Endothelial cell of umbilical vein (primary cell): ENCODE data around the gene HHATL. TPM values are rescaled to one million over a fixed set of nuclear protein-coding genes. Genes with fewer than 3 reads are reported as not detected.

Experiments used
- BruUV-seq: library from RNA; stranded (reverse); fragments of 400-500 nt; replicated peaks from 2 replicates; lab custom pipeline; 2021; lab: Mats Ljungman, UMichigan
- CTCF ChIA-PET: fragments of 300-600, 350-600 bp; sonication (Branson Sonifier 250); formaldehyde crosslinking; loops from one replicate; lab custom pipeline; 2021; ENCODE audit warnings: antibody characterized with exemption, inconsistent platforms; lab: Charles Lee
- POLR2A ChIA-PET: fragments of 300-600, 350-600 bp; sonication (Branson Sonifier 250); formaldehyde crosslinking; loops from one replicate; lab custom pipeline; 2021; ENCODE audit warnings: antibody characterized with exemption, inconsistent platforms; lab: Charles Lee
- DNase-seq: peaks from one replicate; pipeline ENCODE4 v3.0.0-alpha.2; 2011; ENCODE audit warnings: low read depth, low spot score
- FAIRE-seq: peaks from 2 replicates; lab custom pipeline; 2011; peaks lifted over from hg19 to GRCh38; lab: Jason Lieb, UNC
- H2AFZ ChIP-seq: 2 replicates; pipeline ENCODE4 v1.6.0; 2012; ENCODE audit warnings: low read depth, low read length, control low read depth, inconsistent platforms
- H3K27ac ChIP-seq: 2 replicates; pipeline ENCODE4 v1.5.1; 2011; ENCODE audit warnings: low read depth, mild to moderate bottlenecking, control low read depth, low read length, moderate library complexity; ENCODE audit not compliant: insufficient read depth
- H3K27me3 ChIP-seq, 2 experiments: 2 replicates each; pipeline versions ENCODE4 v1.6.0 to v1.6.1; 2011; ENCODE audit warnings: low read length in 2 of 2, mixed read lengths in 1 of 2; ENCODE audit not compliant: control insufficient read depth in 2 of 2, insufficient read depth in 2 of 2
- H3K36me3 ChIP-seq, 2 experiments: 2 replicates in 1 of 2; 3 replicates in 1 of 2; pipeline ENCODE4 v1.5.1; 2011; ENCODE audit warnings: low read length in 2 of 2, mild to moderate bottlenecking in 1 of 2, moderate library complexity in 1 of 2; ENCODE audit not compliant: control insufficient read depth in 2 of 2, insufficient read depth in 2 of 2; ENCODE audit errors: extremely low read depth in 1 of 2
- H3K4me1 ChIP-seq: 3 replicates; pipeline ENCODE4 v1.5.1; 2011; ENCODE audit warnings: mild to moderate bottlenecking, low read length; ENCODE audit not compliant: control insufficient read depth, insufficient read depth; ENCODE audit errors: extremely low read depth
- H3K4me2 ChIP-seq: 2 replicates; pipeline ENCODE4 v1.6.1; 2011; ENCODE audit warnings: low read length, control low read depth, mixed read lengths; ENCODE audit not compliant: insufficient read depth
- H3K4me3 ChIP-seq, 3 experiments: fragments of 200-600 bp in 1 of 3; sonication (generic), shearing (Covaris generic) in 1 of 3; replicated peaks in 1 of 3; 2 replicates each; pipeline ENCODE4 v1.5.1; 2011 to 2016; ENCODE audit warnings: control low read depth in 3 of 3, low read length in 3 of 3, mild to moderate bottlenecking in 2 of 3, inconsistent platforms in 1 of 3, low read depth in 1 of 3, moderate library complexity in 1 of 3; ENCODE audit not compliant: insufficient read depth in 1 of 3
- H3K79me2 ChIP-seq: 2 replicates; pipeline ENCODE4 v1.6.0; 2012; ENCODE audit warnings: low read length, inconsistent platforms; ENCODE audit not compliant: control insufficient read depth, insufficient read depth
- H3K9ac ChIP-seq: replicated peaks from 2 replicates; pipeline ENCODE3; 2011; ENCODE audit warnings: low read length, control low read depth; ENCODE audit not compliant: insufficient read depth; ENCODE audit errors: extremely low read depth
- H3K9me1 ChIP-seq: replicated peaks from 3 replicates; pipeline ENCODE4 v1.6.0; 2011; ENCODE audit warnings: mild to moderate bottlenecking, low read length; ENCODE audit not compliant: control insufficient read depth, insufficient read depth; ENCODE audit errors: extremely low read depth
- H3K9me3 ChIP-seq: replicated peaks from 2 replicates; pipeline ENCODE4 v1.5.1; 2012; ENCODE audit warnings: low read length, inconsistent platforms; ENCODE audit not compliant: control insufficient read depth, insufficient read depth
- H4K20me1 ChIP-seq: replicated peaks from 2 replicates; pipeline ENCODE3; 2011; ENCODE audit warnings: mild to moderate bottlenecking, low read length; ENCODE audit not compliant: control insufficient read depth, insufficient read depth; ENCODE audit errors: extremely low read depth
- EZH2 ChIP-seq: IDR thresholded peaks from 2 replicates; pipeline ENCODE4 v1.6.1; 2012; ENCODE audit warnings: borderline replicate concordance, low read depth, mild to moderate bottlenecking, moderate library complexity, low read length, inconsistent platforms; ENCODE audit not compliant: severe bottlenecking
- FOS ChIP-seq: IDR thresholded peaks from 2 replicates; pipeline ENCODE4 v1.6.1; 2011; ENCODE audit warnings: mild to moderate bottlenecking, low read length, moderate library complexity, borderline replicate concordance; ENCODE audit not compliant: insufficient read depth
- GATA2 ChIP-seq: IDR thresholded peaks from 2 replicates; pipeline ENCODE4 v1.7.0; 2011; ENCODE audit warnings: low read depth, mild to moderate bottlenecking, moderate library complexity, mixed read lengths, low read length; ENCODE audit not compliant: insufficient read length, insufficient read depth
- JUN ChIP-seq: IDR thresholded peaks from 2 replicates; pipeline ENCODE4 v1.6.1; 2011; ENCODE audit warnings: borderline replicate concordance, low read depth; ENCODE audit not compliant: insufficient read length, insufficient read depth
- MYC ChIP-seq: IDR thresholded peaks from one replicate; pipeline ENCODE4 v1.6.1; 2011; ENCODE audit warnings: mild to moderate bottlenecking, low read depth, low read length
- POLR2A ChIP-seq: IDR thresholded peaks from 2 replicates; pipeline ENCODE4 v1.6.1; 2012; ENCODE audit warnings: low read depth, mild to moderate bottlenecking, control low read depth, low read length
- POLR2AphosphoS5 ChIP-seq: IDR thresholded peaks from 2 replicates; pipeline ENCODE4 v1.6.1; 2012; ENCODE audit warnings: low read depth, mild to moderate bottlenecking, control low read depth, low read length, moderate library complexity; ENCODE audit not compliant: insufficient read depth
- dilution Hi-C: fragments of 300-500 bp; cut with MboI; formaldehyde crosslinking; loops from one replicate; pipeline ENCODE4 v1.15.0; 2019; ENCODE audit warnings: low sequenced_read_pairs; ENCODE audit not compliant: extremely low pct_ligation_motif_present
- intact Hi-C: fragments of 100-400 bp; cut with micrococcal nuclease; formaldehyde crosslinking; loops from one replicate; pipeline ENCODE4 v1.10.0; 2022
- polyA plus RNA-seq, 4 experiments: library from polyadenylated mRNA; depleted of rRNA in 3 of 4; stranded (reverse) in 3 of 4; unstranded in 1 of 4; fragments of >200 nt; gene quantifications; 2 replicates each; pipeline versions ENCODE4 v1.2.1 to v1.2.3, GENCODE V29; 2011 to 2012; ENCODE audit warnings: missing spikeins in 1 of 4
- total RNA-seq: library from RNA; stranded (reverse); gene quantifications from 2 replicates; pipeline ENCODE4 v1.2.3, GENCODE V29; 2021
- TF ChIP-seq, protein P1 (sequence below): IDR thresholded peaks from 2 replicates; pipeline ENCODE4 v1.6.1; 2011; ENCODE audit not compliant: insufficient read depth, insufficient read length
- TF ChIP-seq, protein P2 (sequence below), 2 donors: IDR thresholded peaks; 1 replicate in 1 of 2; 2 replicates in 1 of 2; pipeline ENCODE4 v1.5.1; 2011; ENCODE audit warnings: low read length in 2 of 2, mild to moderate bottlenecking in 2 of 2, moderate library complexity in 2 of 2, control low read depth in 1 of 2, inconsistent platforms in 1 of 2, low read depth in 1 of 2; ENCODE audit not compliant: insufficient read depth in 1 of 2; ENCODE audit errors: extremely low read depth in 1 of 2

The HHATL gene
- total and polyA plus RNA-seq, 2 donors (not counting 3 experiments of a cell fraction or from before 2014, with no cell fraction given): not detected

DNA sequence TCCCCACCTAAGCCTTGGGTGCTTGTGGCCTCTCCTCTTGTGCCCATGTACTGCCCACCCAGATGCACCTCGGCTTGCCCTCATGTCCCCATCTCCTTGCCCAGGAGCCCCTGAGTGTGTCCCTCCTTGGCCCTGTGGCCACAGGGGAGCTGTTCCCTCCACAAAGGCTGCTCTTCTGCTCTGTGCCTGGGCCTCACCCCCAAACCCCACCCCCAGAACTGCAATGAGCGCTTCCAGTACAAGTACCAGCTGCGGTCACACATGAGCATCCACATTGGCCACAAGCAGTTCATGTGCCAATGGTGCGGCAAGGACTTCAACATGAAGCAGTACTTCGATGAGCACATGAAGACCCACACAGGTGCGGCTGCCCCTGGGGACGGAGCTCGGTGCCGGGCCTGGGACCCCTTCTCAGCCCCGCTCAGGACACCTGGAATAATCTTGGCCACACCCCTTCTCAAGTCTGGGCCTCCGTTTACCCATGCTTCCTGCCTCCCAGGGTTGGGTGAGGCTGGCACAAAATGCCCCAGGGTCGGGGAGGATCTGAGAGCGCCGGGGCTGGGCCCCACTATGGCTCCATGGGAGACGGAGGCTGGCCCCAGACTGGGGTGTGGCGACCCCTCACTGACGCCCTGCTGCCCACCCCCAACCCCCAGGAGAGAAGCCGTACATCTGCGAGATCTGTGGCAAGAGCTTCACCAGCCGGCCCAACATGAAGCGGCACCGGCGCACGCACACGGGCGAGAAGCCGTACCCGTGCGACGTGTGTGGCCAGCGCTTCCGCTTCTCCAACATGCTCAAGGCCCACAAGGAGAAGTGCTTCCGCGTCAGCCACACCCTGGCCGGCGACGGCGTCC is 38.8 kb downstream of the HHATL start:
- dilution Hi-C loops (no loop called here), intact Hi-C loops (no loop called here)
- H4K20me1 ChIP-seq: no peaks in the 10 kb centered on the region
- no peaks in the 10 kb centered on the region for H3K27me3 ChIP-seq
- no peak for TF ChIP-seq POLR2A
- no peak for TF ChIP-seq EZH2
- TF ChIP-seq, protein P1, sequence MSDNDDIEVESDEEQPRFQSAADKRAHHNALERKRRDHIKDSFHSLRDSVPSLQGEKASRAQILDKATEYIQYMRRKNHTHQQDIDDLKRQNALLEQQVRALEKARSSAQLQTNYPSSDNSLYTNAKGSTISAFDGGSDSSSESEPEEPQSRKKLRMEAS: no peak
- TF ChIP-seq POLR2AphosphoS5: no peak
- TF ChIP-seq GATA2: no peak
- TF ChIP-seq, protein P2, sequence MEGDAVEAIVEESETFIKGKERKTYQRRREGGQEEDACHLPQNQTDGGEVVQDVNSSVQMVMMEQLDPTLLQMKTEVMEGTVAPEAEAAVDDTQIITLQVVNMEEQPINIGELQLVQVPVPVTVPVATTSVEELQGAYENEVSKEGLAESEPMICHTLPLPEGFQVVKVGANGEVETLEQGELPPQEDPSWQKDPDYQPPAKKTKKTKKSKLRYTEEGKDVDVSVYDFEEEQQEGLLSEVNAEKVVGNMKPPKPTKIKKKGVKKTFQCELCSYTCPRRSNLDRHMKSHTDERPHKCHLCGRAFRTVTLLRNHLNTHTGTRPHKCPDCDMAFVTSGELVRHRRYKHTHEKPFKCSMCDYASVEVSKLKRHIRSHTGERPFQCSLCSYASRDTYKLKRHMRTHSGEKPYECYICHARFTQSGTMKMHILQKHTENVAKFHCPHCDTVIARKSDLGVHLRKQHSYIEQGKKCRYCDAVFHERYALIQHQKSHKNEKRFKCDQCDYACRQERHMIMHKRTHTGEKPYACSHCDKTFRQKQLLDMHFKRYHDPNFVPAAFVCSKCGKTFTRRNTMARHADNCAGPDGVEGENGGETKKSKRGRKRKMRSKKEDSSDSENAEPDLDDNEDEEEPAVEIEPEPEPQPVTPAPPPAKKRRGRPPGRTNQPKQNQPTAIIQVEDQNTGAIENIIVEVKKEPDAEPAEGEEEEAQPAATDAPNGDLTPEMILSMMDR (IDR thresholded peaks at IDR 0.05; ENCODE audit: extremely low read depth in 1 of 2, insufficient read depth in 1 of 2, low read depth in 1 of 2, low read length in 2 of 2): no peak
- TF ChIP-seq FOS: no peak
- TF ChIP-seq JUN: no peak
- no peak for TF ChIP-seq MYC
- no peak overlapping the region for H3K4me2 ChIP-seq
- H3K4me1 ChIP-seq: no peaks in the 10 kb centered on the region
- no peak overlapping the region for H3K27ac ChIP-seq
- H3K9ac ChIP-seq: no peak overlapping the region
- peaks cover 0 to 3% of the 10 kb centered on the region in 2 experiments for H3K36me3 ChIP-seq
- ChIA-PET POLR2A (no interaction called here), CTCF (no interaction called here)
- no peak overlapping the region for H2AFZ ChIP-seq
- H3K4me3 ChIP-seq: no peak overlapping the region
- DNase-seq (no peak), FAIRE-seq (no peak)
- no peaks in the 10 kb centered on the region for H3K9me1 ChIP-seq
- no TSS peak for BruUV-seq
- H3K79me2 ChIP-seq: no peaks in the 10 kb centered on the region
- no peaks in the 10 kb centered on the region for H3K9me3 ChIP-seq
